ENCODE data around the gene KCNJ12.

Gene KCNJ12

DNA sequence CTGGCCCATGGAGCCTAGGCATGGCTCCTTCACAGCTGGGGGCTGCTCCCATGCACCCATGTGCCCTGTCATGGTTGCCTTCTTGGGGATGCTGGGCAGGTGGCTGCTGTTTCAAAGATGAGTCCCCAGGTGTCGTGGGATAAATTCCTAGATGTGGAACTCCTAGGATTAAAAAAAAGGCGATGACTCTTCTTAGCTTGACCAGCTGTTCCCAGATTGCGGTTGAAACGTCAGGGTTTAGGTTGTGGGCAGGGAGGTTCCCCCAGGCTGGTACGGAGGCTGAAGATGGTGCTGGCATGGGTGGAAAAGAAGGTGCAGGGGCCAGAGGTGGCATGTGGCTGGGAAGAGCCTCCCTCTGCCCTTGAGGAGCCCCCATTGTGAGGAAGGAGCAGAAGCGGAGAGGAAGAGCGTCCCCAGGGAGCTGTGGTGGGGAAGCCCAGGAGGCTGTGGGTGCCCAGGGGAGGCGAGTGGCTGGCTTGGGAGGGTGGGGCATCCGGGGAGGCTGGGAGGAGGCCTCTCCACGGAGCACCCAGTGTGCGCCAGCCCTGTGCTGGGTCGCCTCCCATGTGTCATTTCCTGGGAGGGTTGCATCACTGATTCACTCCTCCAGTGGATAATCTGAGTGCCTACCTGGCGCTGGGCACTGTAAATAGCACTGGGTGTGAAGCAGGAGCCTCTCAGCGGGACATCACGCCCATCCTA is 7.5 kb upstream of the KCNJ12 start:
- DNase-seq (ENCODE audit: low spot score), result no peak

DNA sequence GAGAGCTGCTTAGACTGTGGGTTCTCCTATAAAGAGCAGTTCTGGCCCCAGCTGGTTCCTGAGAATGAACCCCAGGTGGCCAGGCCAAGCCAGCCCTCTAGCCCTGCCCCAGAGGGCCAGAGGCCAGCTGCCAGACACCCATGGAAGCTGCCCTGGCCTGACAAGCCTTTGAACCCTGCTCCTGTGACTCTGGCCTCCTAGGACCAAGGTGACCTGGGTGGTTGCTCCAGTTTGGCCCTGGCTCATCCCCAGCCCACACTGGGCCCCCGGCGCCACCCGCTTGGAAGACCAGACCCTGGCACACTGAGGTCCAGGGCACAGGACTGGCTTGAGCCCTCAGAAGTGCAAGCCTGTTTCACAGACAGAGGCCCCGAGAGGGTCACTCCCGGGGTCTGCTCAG is 6.8 kb upstream of the KCNJ12 start:
- no peak for DNase-seq (ENCODE audit: low spot score)

DNA sequence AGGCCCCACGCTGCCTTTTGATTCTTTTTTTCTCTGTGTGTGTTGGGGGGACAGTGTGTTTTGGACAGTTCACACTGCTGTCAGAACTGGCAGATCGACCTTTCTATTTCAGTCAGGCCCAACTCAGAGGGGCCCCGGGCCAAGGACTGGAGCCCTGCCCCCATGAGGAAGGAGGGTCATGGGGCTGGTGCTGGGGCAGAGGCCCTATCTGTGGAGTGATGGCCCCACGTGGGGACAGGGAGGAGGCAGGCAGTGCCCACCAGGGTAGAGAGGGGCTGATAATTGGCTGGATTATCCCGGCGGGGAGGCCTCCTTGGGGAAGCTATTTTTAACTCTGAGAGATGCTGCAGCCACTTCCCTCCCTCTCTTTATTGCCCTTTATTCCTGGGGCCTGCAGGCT is 5.7 kb upstream of the KCNJ12 start:
- DNase-seq (ENCODE audit: low spot score), result no peak

DNA sequence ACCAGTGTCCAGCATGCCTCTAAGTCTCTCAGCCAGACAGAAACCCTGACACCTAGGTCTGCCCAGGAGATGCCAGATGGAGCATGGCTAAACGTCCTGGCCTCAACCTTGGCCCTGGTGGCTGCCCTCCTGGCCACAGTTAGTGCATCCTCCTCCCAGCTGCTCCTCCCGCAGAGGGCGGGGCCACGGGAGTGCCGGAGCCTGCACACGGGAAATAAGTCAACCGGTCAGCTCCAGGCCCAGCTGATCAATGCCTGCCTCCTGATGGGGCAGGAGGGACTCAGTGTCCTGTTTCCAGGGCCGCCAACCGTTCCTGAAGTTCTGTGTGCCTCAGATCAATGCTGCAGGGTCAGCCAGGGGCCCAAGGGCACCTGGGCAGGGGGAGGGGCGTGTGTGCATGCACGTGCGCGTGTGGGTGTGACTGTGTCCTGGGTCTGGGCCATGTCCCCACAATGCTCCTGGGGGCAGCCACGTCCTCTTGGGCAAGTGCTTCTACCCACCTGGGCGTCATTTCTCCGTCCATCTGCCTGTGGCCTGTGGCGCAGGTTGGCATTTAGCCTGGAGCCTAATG is 4.6 kb upstream of the KCNJ12 start:
- no peak for DNase-seq (ENCODE audit: low spot score)

- DNase-seq (ENCODE audit: low spot score), result no peak
These were observed 3.8 kb upstream of the KCNJ12 start for GRCh38 chr17:21372256-21372954.

GRCh38 chr17:21373036-21373435 is 3.1 kb upstream of the KCNJ12 start:
- DNase-seq (ENCODE audit: low spot score), result no peak

GRCh38 chr17:21373696-21374440 is 2.3 kb upstream of the KCNJ12 start:
- no peak for DNase-seq (ENCODE audit: low spot score)

- no peak for DNase-seq (ENCODE audit: low spot score)
These were observed 1.6 kb upstream of the KCNJ12 start for GRCh38 chr17:21374441-21375161.

- no peak for DNase-seq (ENCODE audit: low spot score)
These were observed 996 bp upstream of the KCNJ12 start for GRCh38 chr17:21375162-21375560.

DNA sequence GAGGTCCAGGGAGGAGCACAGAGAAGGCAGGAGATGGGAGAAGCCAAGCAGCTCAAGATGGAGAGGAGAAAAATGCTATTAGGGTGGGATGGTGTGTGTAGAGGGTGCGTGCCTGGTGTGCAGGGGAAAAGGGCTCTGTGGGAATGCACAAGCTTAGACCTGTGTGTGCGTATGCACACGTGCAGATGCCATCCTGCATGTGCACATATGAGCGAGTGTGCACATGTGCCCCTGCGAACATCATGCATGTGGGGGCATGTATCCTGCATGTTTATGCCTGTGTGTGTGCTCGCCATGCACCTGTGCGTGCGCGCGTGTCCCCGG is 438 bp upstream of the KCNJ12 start:
- no peak for DNase-seq (ENCODE audit: low spot score)

- peak; percentile 78 for DNase-seq (ENCODE audit: low spot score)
These were observed 868 bp downstream of the KCNJ12 start for GRCh38 chr17:21376759-21377690.

- no peak for DNase-seq (ENCODE audit: low spot score)
These were observed 1.7 kb downstream of the KCNJ12 start for GRCh38 chr17:21377705-21378396.

- DNase-seq (ENCODE audit: low spot score), result no peak
These were observed 2.4 kb downstream of the KCNJ12 start for GRCh38 chr17:21378553-21378952.

GRCh38 chr17:21379080-21379711 is 3.0 kb downstream of the KCNJ12 start:
- no peak for DNase-seq (ENCODE audit: low spot score)

DNA sequence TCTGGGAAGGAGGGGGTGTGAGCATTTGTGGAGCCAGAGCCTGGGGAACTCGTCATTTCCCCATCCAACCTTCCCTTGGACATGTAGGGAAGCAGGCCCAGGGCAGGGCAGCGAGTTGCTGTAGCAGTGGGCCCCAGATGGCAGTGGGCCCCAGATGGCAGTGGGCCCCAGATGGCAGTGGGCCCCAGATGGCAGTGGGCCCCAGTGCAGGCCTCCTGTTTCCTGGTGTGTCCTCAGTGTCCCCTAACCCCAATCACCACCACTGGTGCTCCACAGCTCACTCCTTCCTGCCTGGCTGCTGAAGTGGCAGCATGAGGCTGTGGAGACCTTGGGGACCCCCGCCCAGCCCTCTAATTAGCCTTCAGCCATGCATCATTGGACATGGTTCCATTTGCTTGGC is 4.5 kb downstream of the KCNJ12 start:
- DNase-seq (ENCODE audit: low spot score), result no peak

DNA sequence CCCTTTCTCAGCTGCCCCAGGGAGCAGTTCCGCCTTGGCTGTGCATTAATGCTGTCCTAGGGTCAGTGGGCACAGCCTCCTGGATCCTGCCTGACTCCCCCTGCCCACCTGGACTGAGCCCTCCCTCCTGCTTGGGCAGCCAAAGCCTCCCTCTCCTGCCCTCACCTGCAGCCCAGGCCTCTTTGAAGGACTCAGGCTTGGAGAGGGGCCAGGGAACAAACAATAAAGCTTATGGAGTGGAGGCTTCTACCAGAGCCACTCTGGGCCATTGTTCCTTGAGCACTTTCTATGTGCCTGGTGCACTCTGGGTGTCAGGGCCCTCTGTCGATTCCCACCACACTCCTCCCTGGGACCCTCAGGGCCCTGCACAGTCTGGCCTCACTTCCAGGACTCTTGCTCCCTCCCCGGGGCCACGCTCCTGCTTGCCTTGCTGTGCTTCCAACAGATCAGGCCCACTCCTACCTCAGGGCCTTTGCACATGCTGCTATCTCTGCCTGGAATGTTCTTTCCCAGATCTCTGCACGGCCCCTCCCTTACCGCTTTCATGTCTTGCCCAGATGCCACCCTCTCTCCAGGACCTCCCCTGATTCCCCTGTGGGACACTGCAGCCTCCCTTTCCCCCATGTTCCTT is 5.0 kb downstream of the KCNJ12 start:
- no peak for DNase-seq (ENCODE audit: low spot score)

GRCh38 chr17:21382560-21383495 is 6.7 kb downstream of the KCNJ12 start:
- DNase-seq (ENCODE audit: low spot score), result no peak

- DNase-seq (ENCODE audit: low spot score), result no peak
These were observed 9.2 kb downstream of the KCNJ12 start for GRCh38 chr17:21385281-21385845.

Data from AG20443 (cell line).